Measurements from ENCODE around the gene PPP1R3E.
A peak's percentile ranks its signal among the peaks of the same experiment; 100 is the strongest.
"Not testable (repeated sequence)": the region's sequence is repeated elsewhere in the genome, so short reads cannot be mapped to it uniquely, and the experiment has no call there.

Gene PPP1R3E

DNA sequence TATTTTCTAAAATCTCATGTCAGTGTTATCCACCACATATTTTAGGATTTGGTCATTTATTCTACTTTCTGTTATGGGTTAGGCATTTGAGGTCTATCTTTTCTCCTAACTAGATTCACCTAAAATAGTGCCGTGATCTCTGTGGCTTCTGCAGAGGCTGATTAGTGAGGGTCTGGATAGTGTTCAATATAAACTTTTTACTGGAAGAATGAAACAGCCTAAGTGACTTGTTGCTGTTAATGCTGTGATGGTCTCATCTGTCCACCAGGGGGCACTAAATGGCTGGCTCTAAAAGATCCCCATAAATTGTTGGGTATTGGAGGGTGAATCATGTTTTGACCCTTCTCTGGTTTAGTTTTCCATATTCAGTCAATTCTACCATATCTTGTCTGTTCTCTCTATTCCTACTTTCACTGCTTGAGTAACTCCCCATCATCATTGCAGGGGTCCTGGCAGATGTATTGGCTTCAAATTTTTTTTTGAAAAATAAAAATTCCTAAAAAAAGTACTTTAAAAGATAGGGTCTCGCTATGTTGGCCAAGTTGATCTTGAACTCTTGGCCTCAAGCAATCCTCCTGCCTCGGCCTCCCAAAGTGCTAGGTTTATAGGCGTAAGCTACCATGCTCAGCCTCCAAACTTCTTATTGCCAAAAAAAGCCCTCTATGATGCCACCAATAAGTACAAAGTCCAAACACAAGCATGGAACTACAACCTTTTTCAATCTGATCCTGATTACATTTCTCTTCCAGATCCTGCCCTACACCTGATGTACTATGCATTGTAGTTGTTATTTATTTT lies 25.5 kb upstream of the PPP1R3E start:
- Mint-ChIP-seq H3K4me3 (no peak overlapping the region), H3K27ac (no peak overlapping the region), H3K36me3 (ENCODE audit: insufficient read depth) (peaks cover 42% of the 10 kb centered on the region), H3K9me3 (no peaks in the 10 kb centered on the region), H3K27me3 (no peaks in the 10 kb centered on the region), H3K4me1 (ENCODE audit: low read depth in 2 of 2) (peaks cover 1 to 4% of the 10 kb centered on the region in 2 donors)
- DNase-seq = peak; percentile 48 to 53 (median 50)
- ATAC-seq (replicated peaks) = peak; percentile 74

DNA sequence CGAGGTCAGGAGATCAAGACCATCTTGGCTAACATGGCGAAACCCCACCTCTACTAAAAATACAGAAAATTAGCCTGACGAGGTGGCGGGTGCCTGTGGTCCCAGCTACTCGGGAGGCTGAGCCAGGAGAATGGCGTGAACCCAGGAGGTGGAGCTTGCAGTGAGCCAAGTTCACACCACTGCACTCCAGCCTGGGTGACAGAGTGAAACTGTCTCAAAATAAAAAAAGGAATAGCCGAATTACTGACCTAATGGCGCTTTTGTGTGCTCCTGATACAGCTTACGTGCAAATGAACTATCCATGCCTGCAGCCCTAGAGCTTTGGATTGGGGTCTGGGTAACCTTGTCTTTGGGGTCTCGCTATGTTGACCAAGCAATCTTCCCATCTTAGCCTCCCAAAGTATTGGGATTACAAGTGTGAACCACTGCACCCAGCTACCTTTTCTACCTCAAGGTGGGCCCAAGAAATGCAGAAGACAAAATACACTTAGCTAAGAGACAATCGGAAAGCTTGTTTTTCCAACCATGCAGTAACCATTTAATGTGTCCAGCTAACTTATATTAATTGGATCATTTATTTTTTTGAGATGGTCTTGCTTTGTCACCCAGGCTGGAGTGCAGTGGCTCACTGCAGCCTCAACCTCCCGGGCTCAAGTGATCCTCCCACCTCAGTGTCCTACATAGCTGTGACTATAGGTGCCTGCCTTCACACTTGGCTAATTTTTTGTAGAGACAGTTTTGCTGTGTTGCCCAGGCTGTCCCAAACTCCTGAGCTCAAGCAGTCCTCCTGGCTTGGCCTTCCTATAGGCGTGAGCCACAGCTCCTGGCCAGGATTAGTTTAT lies 24.1 kb upstream of the PPP1R3E start:
- H3K9me3 Mint-ChIP-seq = no peaks in the 10 kb centered on the region
- H3K27ac Mint-ChIP-seq = no peak overlapping the region

DNA sequence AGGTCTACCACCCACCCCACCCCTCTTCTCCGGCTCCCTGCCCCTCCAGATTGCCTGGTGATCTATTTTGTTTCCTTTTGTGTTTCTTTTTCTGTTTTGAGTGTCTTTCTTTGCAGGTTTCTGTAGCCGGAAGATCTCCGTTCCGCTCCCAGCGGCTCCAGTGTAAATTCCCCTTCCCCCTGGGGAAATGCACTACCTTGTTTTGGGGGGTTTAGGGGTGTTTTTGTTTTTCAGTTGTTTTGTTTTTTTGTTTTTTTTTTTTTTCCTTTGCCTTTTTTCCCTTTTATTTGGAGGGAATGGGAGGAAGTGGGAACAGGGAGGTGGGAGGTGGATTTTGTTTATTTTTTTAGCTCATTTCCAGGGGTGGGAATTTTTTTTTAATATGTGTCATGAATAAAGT lies 23.1 kb upstream of the PPP1R3E start:
- Mint-ChIP-seq H3K27ac (peak overlapping the region in 1 of 2 donors; percentile 6), H3K36me3 (ENCODE audit: insufficient read depth) (peaks cover 62% of the 10 kb centered on the region), H3K4me1 (ENCODE audit: low read depth in 2 of 2) (peaks cover 13 to 18% of the 10 kb centered on the region in 2 donors)
- DNase-seq; H3K27me3 Mint-ChIP-seq; ATAC-seq (replicated peaks); H3K4me3 Mint-ChIP-seq; H3K9me3 Mint-ChIP-seq: not testable (repeated sequence)

More for the DNA sequence above, 24.1 kb upstream of the PPP1R3E start:
- Mint-ChIP-seq H3K4me1 (ENCODE audit: low read depth in 2 of 2) (peaks cover 13 to 17% of the 10 kb centered on the region in 2 donors), H3K27me3 (no peaks in the 10 kb centered on the region), H3K4me3 (no peak overlapping the region), H3K36me3 (ENCODE audit: insufficient read depth) (peaks cover 56% of the 10 kb centered on the region)
- no peak for ATAC-seq (replicated peaks)
- no peak for DNase-seq

DNA sequence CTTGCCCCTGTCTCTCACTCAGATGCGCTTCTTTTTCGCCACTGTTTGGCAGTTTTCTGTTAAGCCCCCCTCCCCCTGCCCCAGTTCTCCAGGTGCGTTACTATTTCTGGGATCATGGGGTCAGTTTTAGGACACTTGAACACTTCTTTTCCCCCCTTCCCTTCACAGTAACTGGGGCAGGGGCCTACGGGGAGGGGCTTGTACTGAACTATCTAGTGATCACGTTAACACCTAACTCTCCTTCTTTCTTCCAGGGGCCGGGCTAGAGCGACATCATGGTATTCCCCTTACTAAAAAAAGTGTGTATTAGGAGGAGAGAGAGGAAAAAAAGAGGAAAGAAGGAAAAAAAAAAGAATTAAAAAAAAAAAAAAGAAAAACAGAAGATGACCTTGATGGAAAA lies 22.3 kb upstream of the PPP1R3E start:
- DNase-seq = no peak
- Mint-ChIP-seq H3K9me3 (no peaks in the 10 kb centered on the region), H3K4me3 (no peak overlapping the region), H3K27me3 (no peaks in the 10 kb centered on the region), H3K36me3 (ENCODE audit: insufficient read depth) (peaks cover 67% of the 10 kb centered on the region), H3K27ac (no peak overlapping the region), H3K4me1 (ENCODE audit: low read depth in 2 of 2) (peaks cover 20 to 25% of the 10 kb centered on the region in 2 donors)
- ATAC-seq (replicated peaks) = no peak

DNA sequence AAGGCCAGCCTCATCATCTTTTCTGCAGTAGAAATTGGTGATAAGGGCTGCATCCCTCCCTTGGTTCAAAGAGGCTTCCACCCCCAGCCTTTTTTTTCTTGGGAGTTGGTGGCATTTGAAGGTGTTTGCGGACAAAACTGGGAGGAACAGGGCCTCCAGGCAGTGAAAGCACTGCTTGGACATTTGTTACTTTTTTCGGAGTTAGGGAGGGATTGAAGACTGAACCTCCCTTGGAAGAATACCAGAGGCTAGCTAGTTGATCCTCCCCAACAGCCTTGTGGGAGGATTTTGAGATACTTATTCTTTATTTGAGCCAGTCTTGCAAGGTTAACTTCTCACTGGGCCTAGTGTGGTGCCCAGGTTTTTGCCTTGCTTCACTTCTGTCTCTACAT lies 21.8 kb upstream of the PPP1R3E start:
- DNase-seq = no peak
- Mint-ChIP-seq H3K4me1 (ENCODE audit: low read depth in 2 of 2) (peaks cover 23 to 28% of the 10 kb centered on the region in 2 donors), H3K4me3 (no peak overlapping the region)

DNA sequence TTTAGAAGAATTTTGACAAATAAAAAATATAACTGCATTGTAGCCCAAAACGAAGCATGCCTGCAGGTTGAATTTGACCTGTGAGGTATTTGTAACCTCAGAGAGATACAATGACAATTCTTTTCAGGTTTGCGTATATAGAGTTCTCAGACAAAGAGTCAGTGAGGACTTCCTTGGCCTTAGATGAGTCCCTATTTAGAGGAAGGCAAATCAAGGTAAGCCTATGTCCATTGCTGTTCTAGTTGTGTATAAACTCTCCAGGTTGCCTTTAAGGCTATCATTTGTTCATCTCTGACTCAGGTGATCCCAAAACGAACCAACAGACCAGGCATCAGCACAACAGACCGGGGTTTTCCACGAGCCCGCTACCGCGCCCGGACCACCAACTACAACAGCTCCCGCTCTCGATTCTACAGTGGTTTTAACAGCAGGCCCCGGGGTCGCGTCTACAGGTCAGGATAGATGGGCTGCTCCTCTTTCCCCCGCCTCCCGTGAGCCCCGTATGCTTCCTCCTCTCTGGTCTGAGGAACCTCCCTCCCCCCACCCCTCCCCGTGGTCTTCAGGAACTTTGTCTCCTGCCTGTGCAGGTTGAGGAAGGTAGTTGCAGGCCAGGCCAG lies 21.3 kb upstream of the PPP1R3E start:
- no peak for DNase-seq
- Mint-ChIP-seq H3K27ac (peak overlapping the region in 1 of 2 donors; percentile 97), H3K9me3 (no peaks in the 10 kb centered on the region), H3K36me3 (ENCODE audit: insufficient read depth) (peaks cover 63% of the 10 kb centered on the region), H3K4me1 (ENCODE audit: low read depth in 2 of 2) (peaks cover 23 to 28% of the 10 kb centered on the region in 2 donors), H3K27me3 (no peaks in the 10 kb centered on the region), H3K4me3 (no peak overlapping the region)
- ATAC-seq (replicated peaks) = no peak

More for the DNA sequence above, 21.8 kb upstream of the PPP1R3E start:
- H3K36me3 Mint-ChIP-seq (ENCODE audit: insufficient read depth) = peaks cover 67% of the 10 kb centered on the region
- no peaks in the 10 kb centered on the region for H3K27me3 Mint-ChIP-seq
- no peak for ATAC-seq (replicated peaks)
- H3K9me3 Mint-ChIP-seq = no peaks in the 10 kb centered on the region
- no peak overlapping the region for H3K27ac Mint-ChIP-seq

GRCh38 chr14:23322568-23323517 lies 20.2 kb upstream of the PPP1R3E start:
- no peak for ATAC-seq (replicated peaks)
- Mint-ChIP-seq H3K4me1 (ENCODE audit: low read depth in 2 of 2) (peaks cover 23 to 28% of the 10 kb centered on the region in 2 donors), H3K36me3 (ENCODE audit: insufficient read depth) (peaks cover 63% of the 10 kb centered on the region), H3K27me3 (no peaks in the 10 kb centered on the region), H3K4me3 (peak overlapping the region; percentile 91 to 92), H3K9me3 (no peaks in the 10 kb centered on the region), H3K27ac (peak overlapping the region; percentile 96 to 97)
- no peak for DNase-seq

- Mint-ChIP-seq H3K36me3 (ENCODE audit: insufficient read depth) (peaks cover 59% of the 10 kb centered on the region), H3K27me3 (no peaks in the 10 kb centered on the region), H3K4me3 (peak overlapping the region; percentile 91 to 92), H3K4me1 (ENCODE audit: low read depth in 2 of 2) (peaks cover 23 to 28% of the 10 kb centered on the region in 2 donors), H3K9me3 (no peaks in the 10 kb centered on the region), H3K27ac (peak overlapping the region; percentile 96 to 97)
- DNase-seq = peak; percentile 27 to 33 (median 29)
- ATAC-seq (replicated peaks) = no peak
Measured at GRCh38 chr14:23321572-23322547, 19.2 kb upstream of the PPP1R3E start.

- H3K36me3 Mint-ChIP-seq (ENCODE audit: insufficient read depth) = peaks cover 53% of the 10 kb centered on the region
- no peaks in the 10 kb centered on the region for H3K27me3 Mint-ChIP-seq
- ATAC-seq (replicated peaks) (peak; percentile 83), DNase-seq (peak; percentile 95 to 96 (median 96))
- H3K9me3 Mint-ChIP-seq = no peaks in the 10 kb centered on the region
- peak within 1 kb of the TSS; percentile 96 to 97 for H3K27ac Mint-ChIP-seq
- peak within 1 kb of the TSS; percentile 91 to 92 for H3K4me3 Mint-ChIP-seq
- peaks cover 23 to 28% of the 10 kb centered on the region in 2 donors for H3K4me1 Mint-ChIP-seq (ENCODE audit: low read depth in 2 of 2)
Measured at GRCh38 chr14:23320584-23321571, 18.2 kb upstream of the PPP1R3E start, which contains the start of gene PABPN1. Gene PABPN1 (plus strand): TSS chr14:23321457. CDS start chr14:23321470, 13 bp downstream.

DNA sequence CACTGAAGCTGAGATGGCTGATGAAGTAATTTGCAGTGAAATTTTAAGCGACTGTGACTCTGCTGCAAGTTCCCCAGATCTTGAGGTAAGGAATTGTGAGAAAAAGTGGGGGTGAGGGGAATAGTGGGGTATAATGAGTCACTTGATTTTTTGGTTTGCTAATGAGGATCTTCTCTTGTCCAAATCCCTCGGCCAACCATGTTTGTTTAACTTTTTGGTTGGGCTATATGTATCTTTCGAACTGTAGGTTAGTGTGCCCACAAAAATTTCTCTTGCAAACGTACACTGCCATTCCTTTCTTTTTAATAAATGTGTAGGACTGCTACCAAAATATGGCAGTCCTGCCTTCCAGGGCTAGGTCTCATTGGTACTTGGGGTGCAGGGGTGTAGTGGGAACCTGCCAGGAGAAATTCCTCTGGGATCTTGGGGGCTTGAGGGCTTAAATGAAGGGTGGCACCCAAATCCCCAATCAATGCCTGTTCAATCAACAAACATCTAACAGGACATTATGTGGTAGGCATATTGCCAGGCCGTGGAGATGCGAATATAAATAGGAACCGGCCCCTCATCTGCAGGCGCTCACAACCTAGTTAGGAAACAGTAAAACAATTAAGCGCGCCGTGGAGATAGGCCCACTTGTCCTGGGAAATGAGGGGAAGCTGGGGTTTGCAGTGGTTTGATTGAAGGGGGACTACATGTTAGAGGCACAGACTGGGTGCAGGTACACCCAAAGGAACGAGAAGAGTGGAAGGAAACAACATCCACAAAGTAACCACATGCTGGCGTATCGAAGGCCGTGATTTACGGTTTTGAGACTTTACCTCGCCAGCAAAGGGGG lies 17.3 kb upstream of the PPP1R3E start:
- Mint-ChIP-seq H3K9me3 (no peaks in the 10 kb centered on the region), H3K4me3 (peak overlapping the region; percentile 91 to 92), H3K36me3 (ENCODE audit: insufficient read depth) (peaks cover 44% of the 10 kb centered on the region), H3K27ac (peak overlapping the region; percentile 96 to 97), H3K27me3 (no peaks in the 10 kb centered on the region), H3K4me1 (ENCODE audit: low read depth in 2 of 2) (peaks cover 23 to 28% of the 10 kb centered on the region in 2 donors)
- ATAC-seq (replicated peaks) = no peak
- no peak for DNase-seq
